Left kidney (tissue), 2 donors: ENCODE measurements around the gene WWOX. TPM values are rescaled to one million over a fixed set of nuclear protein-coding genes. Genes with fewer than 3 reads are reported as not detected.

ENCODE experiments used
- DNase-seq: peaks from one replicate; pipeline ENCODE4 v3.0.0-alpha.2; 2013
- polyA plus RNA-seq: library from polyadenylated mRNA; unstranded; fragments of 120-200 nt; gene quantifications from one replicate; pipeline ENCODE4 v1.2.1, GENCODE V29; 2013; ENCODE audit not compliant: insufficient read length

Gene WWOX
- polyA plus RNA-seq, 1 donor = 34.1 TPM

DNA sequence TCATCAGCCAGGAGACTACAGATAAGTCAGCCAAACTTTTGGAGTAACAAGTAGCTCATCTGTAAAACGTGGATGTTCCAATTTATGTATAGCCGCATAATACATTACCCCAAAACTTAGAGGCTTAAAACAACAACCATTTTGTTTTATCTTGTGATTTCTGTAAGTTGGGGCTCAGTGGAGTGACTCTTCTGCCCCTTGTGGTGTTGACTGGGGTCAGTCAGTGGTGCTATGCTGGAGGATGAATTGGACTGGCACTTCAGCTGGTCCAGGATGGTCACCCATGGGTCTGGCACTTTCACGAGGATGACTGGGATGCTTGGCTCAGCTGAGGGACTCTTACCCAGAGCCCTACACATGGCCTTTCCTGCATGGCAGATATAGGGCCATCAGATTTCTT, 172.5 kb downstream of the WWOX start:
- no peak for DNase-seq

DNA sequence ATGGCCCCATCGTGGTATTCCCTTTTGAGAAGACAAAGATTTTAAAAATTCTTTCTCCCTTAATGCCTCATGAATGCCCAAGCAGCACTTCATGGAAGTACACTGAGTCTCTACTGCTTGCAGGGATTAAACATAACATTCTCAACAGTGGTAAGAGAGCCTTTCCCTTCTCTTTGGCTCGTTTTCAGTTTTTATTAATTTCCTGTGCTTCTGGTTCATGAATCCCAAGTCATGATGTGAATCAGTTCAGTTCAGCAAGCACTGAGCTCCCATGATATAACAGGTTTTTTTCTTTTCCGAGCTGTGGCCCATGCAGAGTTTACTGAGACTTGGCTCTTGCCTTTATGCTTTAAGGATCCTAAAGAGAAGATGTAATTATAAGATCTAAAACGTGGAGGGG, 175.3 kb downstream of the WWOX start:
- DNase-seq = no peak

- DNase-seq = no peak
These were observed 176.0 kb downstream of the WWOX start for GRCh38 chr16:78275420-78275819.

GRCh38 chr16:78277321-78278055, 178.0 kb downstream of the WWOX start:
- no peak for DNase-seq

DNA sequence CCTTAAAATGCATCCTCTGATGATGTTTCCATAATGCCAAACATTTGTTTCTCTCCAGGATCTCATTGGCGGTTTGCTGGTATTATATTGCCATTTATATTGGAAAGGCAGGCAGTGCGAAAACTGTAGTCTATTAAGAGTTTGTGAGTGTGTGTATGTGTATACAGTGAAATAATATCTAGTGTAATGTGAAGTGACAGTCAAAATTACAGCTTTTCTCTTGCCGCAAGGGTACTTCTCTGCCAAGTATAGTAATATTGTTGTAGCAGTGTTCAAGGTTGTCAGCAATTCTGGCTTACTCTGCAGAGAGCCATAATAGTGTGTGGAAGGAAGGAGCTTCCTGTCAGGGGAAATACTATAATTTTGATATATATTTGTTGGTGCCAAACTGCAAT, 178.6 kb downstream of the WWOX start:
- DNase-seq = no peak

DNA sequence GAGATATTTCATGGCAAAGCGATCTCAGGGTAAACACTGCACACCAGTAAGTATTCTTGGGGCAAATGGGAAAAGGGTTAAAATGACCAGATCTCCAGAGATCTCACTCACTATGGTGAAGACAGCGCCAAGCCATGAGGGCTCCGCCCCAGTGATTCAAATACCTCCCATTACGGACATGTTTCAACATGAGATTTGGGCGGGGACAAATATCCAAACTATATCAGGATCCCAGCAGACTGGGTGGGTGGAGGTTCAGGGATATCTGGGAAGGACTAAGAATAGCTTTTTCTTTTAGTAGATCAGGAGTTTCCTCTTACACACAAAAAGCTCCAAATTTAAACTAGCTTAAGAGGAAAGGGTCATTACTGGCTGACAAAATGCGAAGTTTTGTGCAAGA, 181.7 kb downstream of the WWOX start:
- no peak for DNase-seq

- DNase-seq = no peak
These were observed 184.2 kb downstream of the WWOX start for GRCh38 chr16:78283548-78284251.

DNA sequence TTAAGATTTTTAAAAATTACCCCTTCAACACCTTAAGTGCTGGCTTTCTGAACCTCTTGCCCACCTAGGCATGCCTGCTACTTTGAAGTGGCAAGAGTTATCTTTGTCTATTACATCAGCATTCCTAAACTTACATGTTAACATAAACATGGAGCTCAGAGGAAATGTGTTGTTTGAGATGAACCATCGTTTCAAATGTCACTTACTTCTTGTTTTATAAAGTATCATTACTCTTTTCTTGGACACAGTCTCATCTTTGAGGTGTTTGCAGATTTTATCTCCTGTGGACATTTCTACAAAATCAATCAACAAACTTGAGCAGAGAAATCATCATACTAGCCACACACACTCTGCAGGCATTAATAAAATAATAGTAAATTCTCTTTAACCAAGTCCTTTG, 184.9 kb downstream of the WWOX start:
- DNase-seq = no peak

- DNase-seq = no peak
These were observed 185.5 kb downstream of the WWOX start for GRCh38 chr16:78284957-78285434.

DNA sequence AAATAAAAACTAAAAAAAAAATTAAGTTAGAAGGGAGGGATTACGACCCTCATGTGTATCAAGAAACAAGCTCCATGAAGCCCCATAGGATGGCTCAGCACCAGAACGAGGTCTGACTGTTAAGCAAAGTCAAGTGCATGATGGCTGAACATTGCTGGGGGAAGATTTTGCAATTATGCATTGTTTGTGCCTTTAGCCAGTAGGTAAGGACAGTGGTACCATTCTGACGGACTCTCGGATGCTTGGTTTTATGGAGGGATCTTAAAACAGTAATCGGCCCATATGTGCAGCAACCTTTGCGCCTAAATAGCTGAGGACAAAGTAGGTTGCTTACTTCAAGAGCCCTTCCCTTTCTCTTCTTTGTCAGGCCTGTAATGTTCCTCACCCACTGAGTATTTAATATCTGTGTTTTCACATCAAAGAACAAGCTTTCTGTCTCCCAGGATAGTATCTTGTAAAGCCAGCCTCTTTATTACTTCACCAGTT, 186.0 kb downstream of the WWOX start:
- no peak for DNase-seq

- DNase-seq = no peak
These were observed 186.6 kb downstream of the WWOX start for GRCh38 chr16:78286065-78286464.

- no peak for DNase-seq
These were observed 189.4 kb downstream of the WWOX start for GRCh38 chr16:78288888-78289287.

DNA sequence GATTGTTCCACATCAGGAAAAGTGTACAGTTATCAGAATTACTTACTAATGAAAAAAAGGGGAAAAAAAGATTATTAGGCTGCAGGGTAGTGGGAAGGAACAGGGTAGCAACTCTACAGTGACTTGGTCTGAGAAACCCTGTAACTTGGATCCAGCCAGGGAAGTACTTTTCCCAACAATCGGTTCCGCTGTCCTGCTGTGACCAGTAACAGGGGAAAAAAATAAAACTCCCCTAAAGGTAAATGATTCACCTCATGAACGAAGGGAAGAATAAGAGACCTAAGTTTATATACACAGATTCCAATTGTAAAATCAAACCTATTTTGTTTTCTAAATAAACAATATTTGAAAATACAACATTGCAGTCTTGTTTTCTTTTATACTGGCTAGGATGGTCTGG, 189.9 kb downstream of the WWOX start:
- no peak for DNase-seq

DNA sequence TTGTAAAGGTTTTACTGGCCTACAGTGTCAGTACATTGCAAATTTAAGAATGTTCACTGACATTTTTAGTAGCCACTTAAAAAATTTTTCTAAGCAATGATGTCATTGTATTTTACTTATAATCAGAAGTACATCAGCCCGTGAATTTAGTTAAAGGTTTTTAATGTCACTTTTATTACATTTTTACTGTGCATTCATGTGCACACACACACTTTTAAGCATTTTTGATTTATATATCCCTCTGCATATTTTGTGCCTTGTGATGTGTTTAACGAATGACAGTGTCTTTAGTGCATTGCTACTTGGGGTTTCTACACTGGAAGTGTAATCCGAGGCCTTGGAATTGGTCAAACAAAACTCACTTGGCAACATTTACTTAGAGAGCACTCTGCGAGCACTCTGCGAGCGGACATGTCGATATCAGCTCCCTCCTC, 190.4 kb downstream of the WWOX start:
- DNase-seq = no peak

- DNase-seq = no peak
These were observed 190.9 kb downstream of the WWOX start for GRCh38 chr16:78290395-78290794.

- no peak for DNase-seq
These were observed 191.6 kb downstream of the WWOX start for GRCh38 chr16:78290872-78291591.

DNA sequence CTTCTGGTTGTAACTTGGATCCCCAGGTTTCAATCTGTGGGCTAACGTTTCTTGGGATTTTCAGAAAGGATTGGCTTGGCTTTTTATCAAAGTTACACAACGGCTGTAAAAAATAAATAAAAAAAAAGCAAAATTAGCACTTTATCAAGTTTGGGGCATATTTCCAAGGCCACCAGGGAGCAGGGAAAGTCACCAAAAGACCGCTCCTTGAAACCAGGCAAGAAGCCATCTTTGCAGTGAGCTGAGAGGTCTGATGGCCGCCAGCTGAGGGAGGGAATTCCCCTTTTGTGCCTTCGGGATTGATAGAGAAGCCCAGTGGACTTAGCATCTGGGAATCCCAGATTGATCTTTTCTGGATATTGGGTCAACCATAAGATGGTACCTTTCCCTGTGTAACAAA, 192.2 kb downstream of the WWOX start:
- DNase-seq = no peak

DNA sequence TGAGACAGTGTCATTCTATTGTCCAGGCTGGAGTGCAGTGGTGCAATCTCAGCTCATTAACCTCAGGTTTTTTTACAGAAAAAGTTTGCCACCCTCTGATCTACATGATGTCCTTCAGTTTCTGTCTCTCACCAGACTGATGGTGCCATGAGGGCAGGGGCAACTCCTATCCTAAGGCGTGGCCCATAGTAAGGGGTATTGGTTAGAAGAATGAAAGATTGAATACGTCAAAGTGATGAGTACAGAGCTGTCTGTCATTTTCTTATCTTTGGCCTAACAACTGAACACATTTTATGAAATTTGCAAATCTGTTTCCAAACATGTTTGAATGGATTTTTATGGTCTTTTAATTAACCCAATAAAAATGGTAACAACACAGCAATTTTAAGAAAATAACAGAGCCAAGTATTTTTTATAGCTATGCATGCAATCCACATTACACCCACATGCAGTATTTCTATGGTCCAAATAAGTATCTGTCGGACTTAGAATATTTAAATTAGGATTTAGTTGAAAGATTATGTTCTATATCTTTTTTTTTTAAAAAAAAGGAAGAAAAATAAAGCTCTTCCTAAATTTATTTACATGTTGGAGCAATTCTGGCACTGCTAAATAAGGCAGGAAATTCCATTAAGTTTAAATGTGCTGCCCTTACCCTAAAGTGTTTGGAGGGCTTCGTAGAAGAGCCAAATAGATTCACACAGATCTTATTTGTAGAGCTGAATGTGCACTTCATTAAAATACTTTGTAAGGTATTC, 192.8 kb downstream of the WWOX start:
- no peak for DNase-seq

DNA sequence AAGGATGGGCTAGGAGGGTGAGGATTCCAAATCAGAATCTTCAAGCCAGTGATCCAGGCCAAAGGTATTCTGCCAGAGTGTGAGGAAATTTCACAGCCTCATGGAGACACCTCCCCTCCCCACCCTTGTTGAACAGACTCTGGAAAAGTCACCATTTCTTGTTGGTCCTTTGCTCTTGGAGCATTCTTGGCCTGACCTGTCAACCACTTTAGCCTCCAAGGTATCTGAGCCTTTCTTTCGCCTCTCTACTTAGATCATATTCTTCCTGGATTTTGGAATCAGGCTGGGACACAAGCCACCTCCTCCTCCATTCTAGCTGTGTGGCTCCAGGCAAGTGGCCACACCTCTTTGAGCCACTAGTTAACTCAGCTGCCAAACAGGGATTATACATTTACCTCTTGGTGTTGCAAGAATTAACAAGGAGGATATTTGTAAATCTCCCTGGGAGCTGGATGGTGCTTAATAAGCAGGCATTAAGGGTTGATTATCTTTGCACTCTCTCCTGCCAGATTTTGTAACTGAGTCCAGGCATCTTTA, 193.5 kb downstream of the WWOX start:
- no peak for DNase-seq

- DNase-seq = no peak
These were observed 195.2 kb downstream of the WWOX start for GRCh38 chr16:78294538-78295225.

DNA sequence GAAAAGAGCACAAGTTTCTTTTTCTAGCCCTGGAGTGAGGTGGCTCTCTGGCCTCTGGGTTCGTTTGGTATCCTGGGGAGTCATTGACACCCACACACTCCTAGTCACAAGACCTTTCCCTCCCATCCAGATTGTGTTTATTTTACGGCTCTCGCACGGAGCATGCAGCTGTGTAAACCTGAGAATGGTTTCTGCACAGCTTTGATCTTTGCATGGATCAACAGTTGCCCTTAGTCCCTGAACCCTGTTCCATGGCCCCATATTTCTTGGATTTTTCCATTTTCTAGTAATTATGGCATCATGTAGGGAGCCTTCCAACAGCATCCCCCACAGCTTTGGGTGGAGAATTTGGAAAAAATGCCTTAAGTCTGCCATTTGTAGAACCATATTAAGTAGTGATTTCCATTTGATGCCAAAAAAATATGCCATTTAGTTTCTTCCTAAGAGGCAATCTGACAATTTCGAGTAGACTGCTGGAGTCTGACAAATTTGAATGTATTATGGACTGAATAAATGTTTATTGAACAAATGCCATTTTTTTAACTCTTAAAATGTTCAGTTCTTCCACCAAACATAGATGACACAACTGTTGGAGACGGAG, 197.7 kb downstream of the WWOX start:
- DNase-seq = no peak
